HL-60 (cell line): ENCODE measurements around the gene DROSHA.

Experiments used
- CTCF ChIP-seq: IDR thresholded peaks from one replicate; pipeline ENCODE4 v1.5.1; 2011; ENCODE audit warnings: low read length, control low read depth, inconsistent platforms; ENCODE audit not compliant: insufficient read depth
- SPI1 ChIP-seq: IDR thresholded peaks from 2 replicates; pipeline ENCODE4 v1.6.1; 2012; ENCODE audit warnings: low read depth, mild to moderate bottlenecking, borderline replicate concordance

GRCh38 chr5:31408814-31409213, 123.1 kb downstream of the DROSHA start:
- TF ChIP-seq CTCF (no peak), SPI1 (no peak)
